ENCODE results near the gene RPAP3.

RPAP3 gene

GRCh38 chr12:47715393-47715876 is 9.6 kb upstream of the RPAP3 start:
- TF ChIP-seq, protein P1, sequence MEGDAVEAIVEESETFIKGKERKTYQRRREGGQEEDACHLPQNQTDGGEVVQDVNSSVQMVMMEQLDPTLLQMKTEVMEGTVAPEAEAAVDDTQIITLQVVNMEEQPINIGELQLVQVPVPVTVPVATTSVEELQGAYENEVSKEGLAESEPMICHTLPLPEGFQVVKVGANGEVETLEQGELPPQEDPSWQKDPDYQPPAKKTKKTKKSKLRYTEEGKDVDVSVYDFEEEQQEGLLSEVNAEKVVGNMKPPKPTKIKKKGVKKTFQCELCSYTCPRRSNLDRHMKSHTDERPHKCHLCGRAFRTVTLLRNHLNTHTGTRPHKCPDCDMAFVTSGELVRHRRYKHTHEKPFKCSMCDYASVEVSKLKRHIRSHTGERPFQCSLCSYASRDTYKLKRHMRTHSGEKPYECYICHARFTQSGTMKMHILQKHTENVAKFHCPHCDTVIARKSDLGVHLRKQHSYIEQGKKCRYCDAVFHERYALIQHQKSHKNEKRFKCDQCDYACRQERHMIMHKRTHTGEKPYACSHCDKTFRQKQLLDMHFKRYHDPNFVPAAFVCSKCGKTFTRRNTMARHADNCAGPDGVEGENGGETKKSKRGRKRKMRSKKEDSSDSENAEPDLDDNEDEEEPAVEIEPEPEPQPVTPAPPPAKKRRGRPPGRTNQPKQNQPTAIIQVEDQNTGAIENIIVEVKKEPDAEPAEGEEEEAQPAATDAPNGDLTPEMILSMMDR (conservative IDR thresholded peaks at IDR 0.05; ENCODE audit: low read depth, low read length): peak; percentile 80
- no peak overlapping the region for H3K4me3 ChIP-seq (ENCODE audit: low read length)
- no peak for DNase-seq (ENCODE audit: low read depth)

GRCh38 chr12:47714826-47715386 is 9.1 kb upstream of the RPAP3 start:
- H3K4me3 ChIP-seq (ENCODE audit: low read length): no peak overlapping the region
- DNase-seq (ENCODE audit: low read depth): no peak
- TF ChIP-seq, protein P1 (conservative IDR thresholded peaks at IDR 0.05; ENCODE audit: low read depth, low read length): no peak

DNA sequence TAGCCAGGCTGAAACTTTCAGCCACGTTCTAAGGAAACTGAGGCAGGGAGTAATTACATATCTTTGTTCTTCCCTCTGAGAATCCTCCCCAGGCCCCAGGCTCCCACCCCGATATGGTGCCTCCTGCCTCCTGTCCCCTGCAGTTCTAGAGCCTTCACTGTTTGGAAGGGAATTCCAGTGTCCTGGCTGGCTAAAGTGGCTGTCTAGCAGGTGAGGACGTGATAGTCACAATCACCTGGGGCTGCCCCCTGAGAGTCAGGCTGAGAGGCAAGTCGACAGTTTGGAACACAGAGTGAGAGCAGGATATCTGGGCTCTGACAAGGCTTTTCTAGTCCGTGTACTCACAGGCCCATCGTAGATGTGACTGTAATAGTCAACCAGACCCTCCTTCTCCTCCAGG is 6.3 kb upstream of the RPAP3 start:
- H3K4me3 ChIP-seq (ENCODE audit: low read length): no peak overlapping the region
- DNase-seq (ENCODE audit: low read depth): no peak
- TF ChIP-seq, protein P1 (conservative IDR thresholded peaks at IDR 0.05; ENCODE audit: low read depth, low read length): no peak

DNA sequence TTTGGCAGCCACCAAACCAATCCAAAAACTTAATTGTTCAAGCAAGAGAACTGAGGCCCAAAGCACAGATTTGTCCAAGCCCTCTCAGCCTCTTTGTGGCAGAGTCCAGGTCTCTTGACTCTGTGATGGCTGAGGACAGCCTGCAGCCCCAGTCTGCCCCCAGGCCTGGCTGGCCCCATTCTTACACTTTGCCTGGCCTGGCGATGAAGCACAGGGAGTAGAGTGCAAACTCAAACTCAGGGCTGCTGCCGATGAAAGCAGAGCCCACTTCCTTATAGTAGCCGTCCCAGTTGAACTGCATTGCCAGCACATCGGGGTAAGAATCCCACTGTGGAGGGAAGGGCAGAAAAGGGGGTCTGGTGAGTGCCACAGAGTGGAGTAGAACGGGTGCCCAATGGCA is 5.6 kb upstream of the RPAP3 start:
- no peak for DNase-seq (ENCODE audit: low read depth)
- no peak overlapping the region for H3K4me3 ChIP-seq (ENCODE audit: low read length)
- TF ChIP-seq, protein P1 (conservative IDR thresholded peaks at IDR 0.05; ENCODE audit: low read depth, low read length): no peak

DNA sequence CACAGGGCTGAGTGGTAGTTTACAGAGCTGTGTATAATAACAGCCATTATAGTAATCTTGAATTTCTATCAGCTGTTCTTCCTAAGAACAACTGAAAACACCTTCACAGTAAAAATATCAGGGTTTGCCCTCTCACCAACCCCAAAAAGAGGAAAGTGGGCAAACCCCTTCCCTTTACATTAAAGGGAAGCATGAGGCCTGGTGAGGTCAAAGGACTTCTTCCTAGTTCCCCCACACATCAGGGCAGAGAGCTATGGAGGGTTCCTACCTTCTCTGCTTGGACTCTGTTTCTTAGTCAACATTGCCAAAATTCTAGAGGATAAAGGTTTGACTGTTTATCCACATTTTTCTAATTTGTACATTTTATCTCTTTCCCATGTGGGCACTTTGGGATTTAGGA is 4.4 kb upstream of the RPAP3 start:
- no peak for DNase-seq (ENCODE audit: low read depth)
- TF ChIP-seq, protein P1 (conservative IDR thresholded peaks at IDR 0.05; ENCODE audit: low read depth, low read length): no peak
- no peak overlapping the region for H3K4me3 ChIP-seq (ENCODE audit: low read length)

- TF ChIP-seq, protein P1 (conservative IDR thresholded peaks at IDR 0.05; ENCODE audit: low read depth, low read length): no peak
- no peak overlapping the region for H3K4me3 ChIP-seq (ENCODE audit: low read length)
- DNase-seq (ENCODE audit: low read depth): no peak
Measured at GRCh38 chr12:47709671-47710070, 3.8 kb upstream of the RPAP3 start.

GRCh38 chr12:47709237-47709636 is 3.4 kb upstream of the RPAP3 start:
- no peak for DNase-seq (ENCODE audit: low read depth)
- no peak overlapping the region for H3K4me3 ChIP-seq (ENCODE audit: low read length)
- TF ChIP-seq, protein P1 (conservative IDR thresholded peaks at IDR 0.05; ENCODE audit: low read depth, low read length): no peak
